Activated CD4-positive, alpha-beta memory T cell treated with anti-CD3 and anti-CD28 coated beads, Interleukin-2, amount 10 ng/mL, durations not matched to agents 7 days and 5 days (primary cell): ENCODE results near the gene HORMAD2. TPM values are rescaled to one million over a fixed set of nuclear protein-coding genes. Genes with fewer than 3 reads are reported as not detected.
A peak's percentile ranks its signal among the peaks of the same experiment; 100 is the strongest.

Experiments
- CTCF ChIA-PET: fragments of 350-600 bp; sonication (Branson Sonifier 250); formaldehyde crosslinking; loops from one replicate; lab custom pipeline; 2021; ENCODE audit warnings: antibody characterized with exemption, inconsistent platforms; lab: Charles Lee
- POLR2A ChIA-PET: fragments of 350-600 bp; sonication (Branson Sonifier 250); formaldehyde crosslinking; loops from one replicate; lab custom pipeline; 2021; ENCODE audit warnings: antibody characterized with exemption; lab: Charles Lee
- DNase-seq: peaks from one replicate; pipeline ENCODE4 v3.0.0-alpha.2; 2020
- H3K27ac Mint-ChIP-seq: one replicate; pipeline ENCODE4 v1.8.0; 2021; ENCODE audit warnings: mild to moderate bottlenecking, mixed read lengths
- H3K27me3 Mint-ChIP-seq: one replicate; pipeline ENCODE4 v1.8.0; 2021; ENCODE audit warnings: mixed read lengths
- H3K36me3 Mint-ChIP-seq: one replicate; pipeline ENCODE4 v1.8.0; 2021; ENCODE audit warnings: low read depth, mixed read lengths
- H3K4me1 Mint-ChIP-seq: one replicate; pipeline ENCODE4 v1.8.0; 2021; ENCODE audit warnings: mixed read lengths
- H3K4me3 Mint-ChIP-seq: one replicate; pipeline ENCODE4 v1.8.0; 2021; ENCODE audit warnings: mild to moderate bottlenecking, mixed read lengths
- H3K9me3 Mint-ChIP-seq: one replicate; pipeline ENCODE4 v1.8.0; 2021; ENCODE audit warnings: mixed read lengths
- total RNA-seq, 2 experiments: library from RNA; stranded (reverse); gene quantifications; one replicate each; pipeline ENCODE4 v1.2.3, GENCODE V29; 2021

Gene HORMAD2
- total RNA-seq, 2 experiments from 2014 or later: 0.23 TPM; not detected in 1

GRCh38 chr22:30220338-30221012 lies 140.2 kb downstream of the HORMAD2 start:
- DNase-seq: no peak
- Mint-ChIP-seq H3K27ac (peak overlapping the region; percentile 96), H3K4me1 (peaks cover 77% of the 10 kb centered on the region), H3K36me3 (peaks cover 2% of the 10 kb centered on the region), H3K27me3 (no peaks in the 10 kb centered on the region), H3K4me3 (peak overlapping the region; percentile 42), H3K9me3 (no peaks in the 10 kb centered on the region)
- ChIA-PET CTCF (interaction anchor here (0.6 to 2.0 kb wide), 7 partner anchors 22 to 112 kb away, joined by 3 to 6 read pairs (median 3); no protein-coding TSS in a partner anchor), POLR2A (interaction anchor here (1.0 to 2.3 kb wide), 13 partner anchors 8 to 116 kb away, joined by 3 to 17 read pairs (median 5); no protein-coding TSS in a partner anchor)

GRCh38 chr22:30221121-30221992 lies 141.1 kb downstream of the HORMAD2 start:
- ChIA-PET POLR2A (interaction anchor here (1.0 to 2.3 kb wide), 13 partner anchors 9 to 117 kb away, joined by 3 to 17 read pairs (median 5); no protein-coding TSS in a partner anchor), CTCF (interaction anchor here (0.9 to 2.0 kb wide), 5 partner anchors 21 to 113 kb away, joined by 3 to 6 read pairs (median 3); no protein-coding TSS in a partner anchor)
- Mint-ChIP-seq H3K4me3 (peak overlapping the region; percentile 42), H3K9me3 (no peaks in the 10 kb centered on the region), H3K27me3 (no peaks in the 10 kb centered on the region), H3K27ac (peak overlapping the region; percentile 96), H3K36me3 (peaks cover 2% of the 10 kb centered on the region), H3K4me1 (peaks cover 81% of the 10 kb centered on the region)
- DNase-seq: peak; percentile 81

- Mint-ChIP-seq H3K27me3 (no peaks in the 10 kb centered on the region), H3K36me3 (peaks cover 2% of the 10 kb centered on the region), H3K9me3 (no peaks in the 10 kb centered on the region), H3K4me1 (peaks cover 87% of the 10 kb centered on the region), H3K4me3 (no peak overlapping the region), H3K27ac (no peak overlapping the region)
- DNase-seq: no peak
- ChIA-PET CTCF (no interaction called here), POLR2A (interaction anchor here (1.0 to 2.3 kb wide), 4 partner anchors 20 to 37 kb away, joined by 3 to 11 read pairs (median 4); partner anchors contain the start of gene LIF)
Measured at GRCh38 chr22:30222321-30222720, 142.1 kb downstream of the HORMAD2 start.

GRCh38 chr22:30223303-30223702 lies 143.0 kb downstream of the HORMAD2 start:
- H3K4me3 Mint-ChIP-seq: no peak overlapping the region
- no peak for DNase-seq
- no peaks in the 10 kb centered on the region for H3K27me3 Mint-ChIP-seq
- ChIA-PET POLR2A (interaction anchor here (1.1 kb wide), 1 partner anchor 23 kb away, joined by 3 read pairs; the partner anchor contains the start of gene LIF), CTCF (no interaction called here)
- H3K9me3 Mint-ChIP-seq: no peaks in the 10 kb centered on the region
- peaks cover 2% of the 10 kb centered on the region for H3K36me3 Mint-ChIP-seq
- H3K4me1 Mint-ChIP-seq: peaks cover 91% of the 10 kb centered on the region
- peak overlapping the region; percentile 42 for H3K27ac Mint-ChIP-seq

- CTCF ChIA-PET: interaction anchor here (1.6 kb wide), 1 partner anchor 116 kb away, joined by 5 read pairs; no protein-coding TSS in a partner anchor
- Mint-ChIP-seq H3K4me1 (peaks cover 93% of the 10 kb centered on the region), H3K9me3 (no peaks in the 10 kb centered on the region), H3K36me3 (peaks cover 2% of the 10 kb centered on the region), H3K27me3 (no peaks in the 10 kb centered on the region), H3K4me3 (no peak overlapping the region), H3K27ac (no peak overlapping the region)
- POLR2A ChIA-PET: interaction anchor here (0.7 to 1.4 kb wide), 2 partner anchors 46 to 172 kb away, joined by 4 read pairs; partner anchors contain the start of gene SEC14L2
- DNase-seq: no peak
Measured at GRCh38 chr22:30224161-30224857, 144.0 kb downstream of the HORMAD2 start.

- Mint-ChIP-seq H3K27ac (no peak overlapping the region), H3K4me1 (peaks cover 83% of the 10 kb centered on the region), H3K9me3 (no peaks in the 10 kb centered on the region), H3K27me3 (no peaks in the 10 kb centered on the region), H3K4me3 (no peak overlapping the region), H3K36me3 (peaks cover 2% of the 10 kb centered on the region)
- ChIA-PET POLR2A (interaction anchor here (0.7 to 2.0 kb wide), 3 partner anchors 9 to 171 kb away, joined by 4 to 8 read pairs (median 4); partner anchors contain the start of gene SEC14L2), CTCF (interaction anchor here (1.6 kb wide), 1 partner anchor 117 kb away, joined by 5 read pairs; no protein-coding TSS in a partner anchor)
- no peak for DNase-seq
Measured at GRCh38 chr22:30225220-30225927, 145.1 kb downstream of the HORMAD2 start.

GRCh38 chr22:30226192-30226832 lies 146.0 kb downstream of the HORMAD2 start:
- H3K9me3 Mint-ChIP-seq: no peaks in the 10 kb centered on the region
- peaks cover 74% of the 10 kb centered on the region for H3K4me1 Mint-ChIP-seq
- CTCF ChIA-PET: no interaction called here
- POLR2A ChIA-PET: interaction anchor here (2.0 kb wide), 1 partner anchor 8 kb away, joined by 8 read pairs; no protein-coding TSS in a partner anchor
- no peaks in the 10 kb centered on the region for H3K27me3 Mint-ChIP-seq
- no peak for DNase-seq
- no peak overlapping the region for H3K27ac Mint-ChIP-seq
- no peak overlapping the region for H3K4me3 Mint-ChIP-seq
- H3K36me3 Mint-ChIP-seq: peaks cover 2% of the 10 kb centered on the region

Other genes with a start within 250 kb of the HORMAD2 start
- gene ASCC2, start 242.2 kb upstream of the HORMAD2 start, total RNA-seq: 10 to 100 TPM; 76.5 to 81.0 TPM
- gene MTMR3, start 197.3 kb upstream of the HORMAD2 start, total RNA-seq: 10 to 100 TPM; 33.1 to 35.3 TPM
- 10 to 100 TPM; 94.6 to 94.8 TPM for gene LIF, start 166.3 kb downstream of the HORMAD2 start, total RNA-seq
- gene OSM, start 186.4 kb downstream of the HORMAD2 start, total RNA-seq: 100 to 1,000 TPM; 103 to 107 TPM
- gene CASTOR1, start 209.0 kb downstream of the HORMAD2 start, total RNA-seq: 10 to 100 TPM; 14.2 to 14.6 TPM
- 10 to 100 TPM; 37.9 to 41.6 TPM for gene TBC1D10A, start 246.5 kb downstream of the HORMAD2 start, total RNA-seq